OCI-LY1 (cell line): Measurements from ENCODE around the gene RPRML.
A peak's percentile ranks its signal among the peaks of the same experiment; 100 is the strongest.

ENCODE experiments used
- H2AFZ ChIP-seq: fragments of 200-600 bp; sonication (generic), shearing (Covaris generic); 2 replicates; pipeline ENCODE4 v1.6.0; 2014; ENCODE audit warnings: antibody characterized with exemption, mild to moderate bottlenecking, low read length
- H3F3A ChIP-seq: fragments of 200-600 bp; sonication (generic), shearing (Covaris generic); 2 replicates; pipeline ENCODE4 v1.6.0; 2014; ENCODE audit warnings: mild to moderate bottlenecking, antibody characterized with exemption, low read length, moderate library complexity; ENCODE audit not compliant: insufficient read depth
- H3K27ac ChIP-seq: fragments of 200-600 bp; sonication (generic); 2 replicates; pipeline ENCODE4 v1.5.1; 2014; ENCODE audit warnings: low read length, mixed run types, mild to moderate bottlenecking, low read depth; ENCODE audit not compliant: poor library complexity, severe bottlenecking
- H3K27me3 ChIP-seq: fragments of 200-600 bp; sonication (generic); 2 replicates; pipeline ENCODE4 v1.6.0; 2014; ENCODE audit warnings: antibody characterized with exemption, mild to moderate bottlenecking, low read length, moderate library complexity; ENCODE audit not compliant: insufficient read depth
- H3K36me3 ChIP-seq: fragments of 200-600 bp; sonication (generic); 2 replicates; pipeline ENCODE4 v1.6.1; 2014; ENCODE audit warnings: mild to moderate bottlenecking, antibody characterized with exemption, low read length, moderate library complexity, mixed read lengths; ENCODE audit not compliant: insufficient read depth
- H3K4me1 ChIP-seq: fragments of 200-600 bp; sonication (generic); 2 replicates; pipeline ENCODE4 v1.5.1; 2014; ENCODE audit warnings: mild to moderate bottlenecking, low read length, moderate library complexity; ENCODE audit not compliant: insufficient read depth, severe bottlenecking
- H3K4me2 ChIP-seq: fragments of 200-600 bp; sonication (generic), shearing (Covaris generic); 2 replicates; pipeline ENCODE4 v1.6.1; 2014; ENCODE audit warnings: low read length
- H3K4me3 ChIP-seq: fragments of 200-600 bp; sonication (generic); 2 replicates; pipeline ENCODE4 v1.5.1; 2014; ENCODE audit warnings: low read length, low read depth, mild to moderate bottlenecking, mixed read lengths; ENCODE audit not compliant: poor library complexity, severe bottlenecking
- H3K79me2 ChIP-seq: fragments of 200-600 bp; shearing (Covaris generic); 2 replicates; pipeline ENCODE4 v1.6.1; 2016; ENCODE audit warnings: mixed run types, low read length, mixed read lengths; ENCODE audit not compliant: insufficient read depth
- H3K9ac ChIP-seq: fragments of 200-600 bp; sonication (generic), shearing (Covaris generic); 2 replicates; pipeline ENCODE4 v1.6.1; 2014; ENCODE audit warnings: mild to moderate bottlenecking, low read length, mixed read lengths
- H3K9me2 ChIP-seq: fragments of 200-600 bp; sonication (generic), shearing (Covaris generic); 2 replicates; pipeline ENCODE4 v1.6.1; 2014; ENCODE audit warnings: low read depth, mild to moderate bottlenecking, low read length, mixed read lengths
- H3K9me3 ChIP-seq: fragments of 200-600 bp; shearing (Covaris generic); 2 replicates; pipeline ENCODE4 v1.6.1; 2014; ENCODE audit warnings: low read length, mixed read lengths
- H4K20me1 ChIP-seq: fragments of 200-600 bp; sonication (generic), shearing (Covaris generic); 2 replicates; pipeline ENCODE4 v1.6.0; 2016; ENCODE audit warnings: mild to moderate bottlenecking, low read length; ENCODE audit not compliant: insufficient read depth
- CTCF ChIP-seq: fragments of 200-600 bp; sonication (generic), shearing (Covaris generic); IDR thresholded peaks from 2 replicates; pipeline ENCODE4 v1.5.1; 2017; ENCODE audit warnings: mild to moderate bottlenecking, antibody characterized with exemption, low read length, moderate library complexity, mixed read lengths
- EZH2 ChIP-seq: fragments of 200-600 bp; sonication (generic), shearing (Covaris generic); IDR thresholded peaks from 2 replicates; pipeline ENCODE4 v1.8.0; 2017; ENCODE audit warnings: borderline replicate concordance, mixed run types, mild to moderate bottlenecking, antibody characterized with exemption, low read length, moderate library complexity, mixed read lengths

RPRML gene

GRCh38 chr17:46978489-46979146 lies 435 bp downstream of the RPRML start:
- Histone ChIP-seq H3K27me3 (no peaks in the 10 kb centered on the region), H3K9me2 (no peaks in the 10 kb centered on the region), H4K20me1 (no peaks in the 10 kb centered on the region), H3K79me2 (no peaks in the 10 kb centered on the region), H3K4me1 (peaks cover 29% of the 10 kb centered on the region), H3K4me2 (peak overlapping the region; percentile 63), H2AFZ (no peak overlapping the region), H3F3A (no peaks in the 10 kb centered on the region), H3K36me3 (no peaks in the 10 kb centered on the region), H3K27ac (no peak overlapping the region), H3K9ac (peak overlapping the region; percentile 33; the same call in 1 of the 2 replicates), H3K9me3 (no peaks in the 10 kb centered on the region), H3K4me3 (peak overlapping the region; percentile 57)
- TF ChIP-seq CTCF (no peak), EZH2 (no peak)

- Histone ChIP-seq H3K4me2 (peak overlapping the region; percentile 63), H3F3A (no peaks in the 10 kb centered on the region), H3K36me3 (no peaks in the 10 kb centered on the region), H2AFZ (no peak overlapping the region), H3K9ac (no peak overlapping the region), H3K9me2 (no peaks in the 10 kb centered on the region), H3K27me3 (no peaks in the 10 kb centered on the region), H3K79me2 (no peaks in the 10 kb centered on the region), H3K27ac (no peak overlapping the region), H3K9me3 (no peaks in the 10 kb centered on the region), H4K20me1 (no peaks in the 10 kb centered on the region), H3K4me1 (peaks cover 24% of the 10 kb centered on the region), H3K4me3 (peak overlapping the region; percentile 57)
- no peak for TF ChIP-seq CTCF
- no peak for TF ChIP-seq EZH2
These were observed 1.1 kb downstream of the RPRML start for GRCh38 chr17:46977750-46978488.

GRCh38 chr17:46977348-46977747 lies 1.7 kb downstream of the RPRML start:
- Histone ChIP-seq H3K27ac (no peak overlapping the region), H3K4me1 (peaks cover 18% of the 10 kb centered on the region), H3F3A (no peaks in the 10 kb centered on the region), H3K4me3 (no peak overlapping the region), H3K27me3 (no peaks in the 10 kb centered on the region), H4K20me1 (no peaks in the 10 kb centered on the region), H3K79me2 (no peaks in the 10 kb centered on the region), H2AFZ (no peak overlapping the region), H3K9ac (no peak overlapping the region), H3K36me3 (no peaks in the 10 kb centered on the region), H3K9me2 (no peaks in the 10 kb centered on the region), H3K9me3 (no peaks in the 10 kb centered on the region), H3K4me2 (no peak overlapping the region)
- TF ChIP-seq CTCF, result 0 out of 2 replicates have a peak, but pooled peaks have one; percentile 10
- TF ChIP-seq EZH2, result no peak
